ENCODE results near the gene PHF13.

The PHF13 gene

DNA sequence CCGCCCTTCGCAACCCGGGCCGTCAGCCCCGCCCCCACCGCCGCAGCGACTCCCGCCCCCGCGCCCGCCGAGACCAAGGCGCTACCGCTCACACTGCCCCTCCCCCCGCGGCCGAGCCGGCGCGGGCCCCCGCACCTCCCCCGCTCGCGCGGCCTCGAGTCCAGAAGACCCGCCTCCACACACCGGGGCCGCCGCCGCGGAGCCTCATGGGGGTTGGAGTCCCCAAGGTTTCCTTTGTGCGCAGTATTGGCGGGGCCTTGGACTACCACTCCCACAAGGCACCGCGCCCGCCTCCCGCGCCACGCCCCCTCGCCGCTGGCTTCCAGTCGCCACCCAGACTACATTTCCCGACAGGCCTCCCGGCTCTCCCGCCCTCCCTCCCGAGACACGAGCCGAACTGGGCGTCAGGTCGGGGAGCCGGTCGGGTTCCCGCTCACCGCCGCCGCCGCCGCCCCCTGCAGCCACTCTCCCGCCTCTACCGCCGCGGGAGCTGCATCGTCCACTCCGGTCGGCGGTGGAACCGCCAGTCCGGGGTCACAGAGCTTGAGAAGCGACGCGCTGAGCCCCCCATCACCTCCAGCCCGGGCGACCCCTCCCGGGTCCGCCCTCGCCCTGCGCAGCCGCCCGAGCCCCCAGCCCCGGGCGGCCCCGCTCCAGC, at the start of gene PHF13:
PHF13 (plus strand) TSS at position 371 of the 658 bp plus-strand sequence. CDS start 336 bp downstream, outside the sequence.
- DNase-seq, result peak; percentile 100

DNA sequence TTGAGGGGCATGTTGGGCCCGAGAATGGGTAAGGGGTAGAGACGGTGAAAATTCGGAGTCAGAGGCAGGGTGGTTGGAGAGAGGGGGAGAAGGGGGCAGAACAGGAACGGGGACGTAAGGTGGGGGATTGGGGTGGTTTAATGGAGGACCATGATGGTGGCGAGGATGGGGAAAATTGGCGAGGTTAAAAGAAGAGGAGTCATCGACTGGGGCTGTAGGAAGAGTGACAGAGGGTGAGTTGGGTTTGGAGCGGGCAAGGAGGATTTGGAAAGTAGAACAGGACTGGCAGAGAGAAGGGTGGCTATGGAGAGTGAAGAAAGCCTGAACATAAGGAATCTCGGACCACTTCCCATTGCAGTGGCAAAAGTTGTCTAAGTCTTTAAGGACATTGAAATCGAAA, 44.5 kb upstream of the PHF13 start:
- no peak for DNase-seq

DNA sequence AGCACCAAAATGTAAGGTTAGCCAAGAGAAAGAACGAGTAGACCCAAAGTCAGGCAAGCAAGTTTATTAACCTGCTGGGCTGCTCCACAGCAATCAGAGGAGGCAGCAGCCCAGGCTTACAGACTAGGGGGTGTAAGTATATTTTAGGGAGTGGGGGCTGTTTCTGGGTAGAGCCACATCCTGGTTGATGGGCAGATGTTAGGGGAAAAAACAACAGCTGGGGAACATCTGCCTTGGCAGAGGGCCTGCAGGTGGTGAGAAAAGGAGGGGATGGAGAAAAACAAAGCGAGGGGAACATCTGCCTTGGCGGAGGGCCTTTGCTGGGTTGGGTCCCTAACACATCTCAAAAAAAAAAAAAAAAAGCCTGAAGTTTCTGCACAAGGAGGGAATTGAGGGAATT, 43.4 kb upstream of the PHF13 start:
- DNase-seq, result no peak

DNA sequence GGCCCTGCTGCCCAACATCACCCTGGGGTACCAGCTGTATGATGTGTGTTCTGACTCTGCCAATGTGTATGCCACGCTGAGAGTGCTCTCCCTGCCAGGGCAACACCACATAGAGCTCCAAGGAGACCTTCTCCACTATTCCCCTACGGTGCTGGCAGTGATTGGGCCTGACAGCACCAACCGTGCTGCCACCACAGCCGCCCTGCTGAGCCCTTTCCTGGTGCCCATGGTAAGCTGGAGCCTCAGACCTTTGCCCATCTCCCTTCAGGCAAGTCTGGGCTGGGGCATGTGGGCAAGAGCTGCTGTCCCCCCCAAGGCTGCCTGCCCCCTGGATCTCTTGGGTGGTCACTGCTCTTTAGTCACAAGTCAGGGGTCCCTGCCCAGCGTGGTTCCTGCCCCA, 42.5 kb upstream of the PHF13 start:
- no peak for DNase-seq

DNA sequence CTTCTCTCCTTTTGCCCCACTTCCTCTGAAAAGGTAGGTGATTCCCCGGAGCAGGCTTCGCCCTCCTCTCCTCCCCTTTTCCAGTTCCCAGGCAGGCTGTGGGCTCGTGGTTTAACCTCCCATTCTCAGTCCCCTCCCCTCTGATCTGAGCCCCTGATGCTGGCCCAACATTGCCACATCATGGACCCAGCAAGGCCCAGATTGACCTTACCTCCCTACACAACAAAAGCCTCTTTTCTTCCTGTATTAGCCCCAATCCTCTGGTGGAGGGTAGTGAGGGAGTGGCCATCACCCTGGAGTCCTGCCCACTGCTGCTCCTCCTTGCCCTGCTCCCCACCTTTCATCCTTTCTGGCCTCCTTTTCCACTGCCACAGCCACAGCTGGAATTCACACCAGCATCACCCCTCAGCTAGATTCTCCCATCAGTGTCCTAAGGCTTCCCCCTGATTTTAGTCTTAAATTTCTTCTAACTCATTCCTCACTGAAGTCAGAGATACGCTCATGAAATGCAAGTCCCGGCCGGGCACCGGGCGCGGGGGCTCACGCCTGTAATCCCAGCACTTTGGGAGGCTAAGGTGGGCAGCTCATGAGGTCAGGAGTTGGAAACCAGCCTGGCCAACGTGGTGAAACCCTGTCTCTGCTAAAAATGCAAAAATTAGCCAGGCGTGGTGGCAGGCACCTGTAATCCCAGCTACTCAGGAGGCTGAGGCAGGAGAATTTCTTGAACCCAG, 40.7 kb upstream of the PHF13 start:
- no peak for DNase-seq

DNA sequence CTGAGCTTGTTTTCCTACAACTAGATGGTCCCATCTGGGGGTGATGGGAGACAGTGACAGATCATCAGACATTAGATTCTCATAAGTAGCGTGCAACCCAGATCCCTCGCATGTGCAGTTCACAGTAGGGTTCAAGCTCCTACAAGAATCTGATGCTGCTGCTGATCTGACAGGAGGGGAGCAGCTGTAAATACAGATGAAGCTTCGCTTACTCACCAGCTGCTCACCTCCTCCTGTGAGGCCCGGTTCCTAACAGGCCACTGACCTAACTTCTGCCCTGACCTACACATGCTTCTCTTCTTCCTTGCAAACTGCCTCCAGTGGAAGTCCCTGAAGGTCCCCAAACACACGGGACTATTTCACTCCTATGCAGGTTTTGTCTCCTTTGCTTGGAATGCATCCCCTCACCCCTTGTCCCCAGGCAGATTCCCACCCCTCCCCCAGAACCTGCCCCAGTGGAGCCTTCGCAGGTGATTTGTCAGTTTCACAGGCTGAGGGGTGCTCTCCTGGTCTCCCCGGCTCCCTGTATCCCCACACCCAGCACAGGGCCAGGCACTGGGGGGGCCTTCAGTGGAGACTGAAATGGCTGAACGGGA, 39.4 kb upstream of the PHF13 start:
- DNase-seq, result no peak

DNA sequence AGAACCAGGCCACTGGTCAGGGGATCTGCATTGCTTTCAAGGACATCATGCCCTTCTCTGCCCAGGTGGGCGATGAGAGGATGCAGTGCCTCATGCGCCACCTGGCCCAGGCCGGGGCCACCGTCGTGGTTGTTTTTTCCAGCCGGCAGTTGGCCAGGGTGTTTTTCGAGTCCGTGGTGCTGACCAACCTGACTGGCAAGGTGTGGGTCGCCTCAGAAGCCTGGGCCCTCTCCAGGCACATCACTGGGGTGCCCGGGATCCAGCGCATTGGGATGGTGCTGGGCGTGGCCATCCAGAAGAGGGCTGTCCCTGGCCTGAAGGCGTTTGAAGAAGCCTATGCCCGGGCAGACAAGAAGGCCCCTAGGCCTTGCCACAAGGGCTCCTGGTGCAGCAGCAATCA, 38.7 kb upstream of the PHF13 start:
- DNase-seq, result no peak

DNA sequence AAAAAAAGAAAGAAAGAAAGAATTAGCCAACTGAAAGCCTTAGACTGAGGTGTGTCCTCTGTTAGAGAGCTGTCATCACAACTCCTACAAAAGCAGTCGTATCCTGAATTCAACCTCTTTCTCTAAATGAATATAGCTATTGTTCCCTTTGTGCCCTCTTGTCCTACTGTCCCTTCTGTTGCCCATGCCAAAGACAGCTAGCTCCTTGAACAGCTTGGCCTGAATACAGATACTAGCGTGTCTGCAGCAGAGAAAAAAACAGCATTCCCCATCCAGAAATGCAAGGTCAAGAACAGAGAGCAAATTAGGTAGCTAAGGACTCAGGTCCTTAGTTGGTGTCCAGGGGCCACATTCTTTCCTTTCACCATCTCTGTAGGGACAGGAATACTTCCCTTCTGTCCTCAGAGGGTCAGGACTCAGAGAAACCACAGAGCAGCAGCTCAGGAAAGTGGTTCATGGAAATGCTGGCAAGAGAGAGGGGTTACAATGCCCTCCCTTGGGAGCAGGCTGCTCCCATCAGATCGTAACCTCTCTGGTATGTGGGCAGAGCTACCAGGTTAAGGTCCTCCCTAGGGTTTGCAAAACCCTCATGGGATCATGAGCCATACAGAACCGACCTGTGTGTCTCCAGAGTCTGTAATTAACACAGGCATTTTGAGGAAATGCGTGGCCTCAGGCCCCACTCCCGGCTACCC, 35.6 kb upstream of the PHF13 start:
- DNase-seq, result no peak

DNA sequence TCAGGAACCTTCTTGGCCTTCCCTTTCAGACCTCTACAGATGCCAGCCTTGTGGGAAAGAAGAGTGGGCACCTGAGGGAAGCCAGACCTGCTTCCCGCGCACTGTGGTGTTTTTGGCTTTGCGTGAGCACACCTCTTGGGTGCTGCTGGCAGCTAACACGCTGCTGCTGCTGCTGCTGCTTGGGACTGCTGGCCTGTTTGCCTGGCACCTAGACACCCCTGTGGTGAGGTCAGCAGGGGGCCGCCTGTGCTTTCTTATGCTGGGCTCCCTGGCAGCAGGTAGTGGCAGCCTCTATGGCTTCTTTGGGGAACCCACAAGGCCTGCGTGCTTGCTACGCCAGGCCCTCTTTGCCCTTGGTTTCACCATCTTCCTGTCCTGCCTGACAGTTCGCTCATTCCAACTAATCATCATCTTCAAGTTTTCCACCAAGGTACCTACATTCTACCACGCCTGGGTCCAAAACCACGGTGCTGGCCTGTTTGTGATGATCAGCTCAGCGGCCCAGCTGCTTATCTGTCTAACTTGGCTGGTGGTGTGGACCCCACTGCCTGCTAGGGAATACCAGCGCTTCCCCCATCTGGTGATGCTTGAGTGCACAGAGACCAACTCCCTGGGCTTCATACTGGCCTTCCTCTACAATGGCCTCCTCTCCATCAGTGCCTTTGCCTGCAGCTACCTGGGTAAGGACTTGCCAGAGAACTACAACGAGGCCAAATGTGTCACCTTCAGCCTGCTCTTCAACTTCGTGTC, 34.7 kb upstream of the PHF13 start:
- no peak for DNase-seq

DNA sequence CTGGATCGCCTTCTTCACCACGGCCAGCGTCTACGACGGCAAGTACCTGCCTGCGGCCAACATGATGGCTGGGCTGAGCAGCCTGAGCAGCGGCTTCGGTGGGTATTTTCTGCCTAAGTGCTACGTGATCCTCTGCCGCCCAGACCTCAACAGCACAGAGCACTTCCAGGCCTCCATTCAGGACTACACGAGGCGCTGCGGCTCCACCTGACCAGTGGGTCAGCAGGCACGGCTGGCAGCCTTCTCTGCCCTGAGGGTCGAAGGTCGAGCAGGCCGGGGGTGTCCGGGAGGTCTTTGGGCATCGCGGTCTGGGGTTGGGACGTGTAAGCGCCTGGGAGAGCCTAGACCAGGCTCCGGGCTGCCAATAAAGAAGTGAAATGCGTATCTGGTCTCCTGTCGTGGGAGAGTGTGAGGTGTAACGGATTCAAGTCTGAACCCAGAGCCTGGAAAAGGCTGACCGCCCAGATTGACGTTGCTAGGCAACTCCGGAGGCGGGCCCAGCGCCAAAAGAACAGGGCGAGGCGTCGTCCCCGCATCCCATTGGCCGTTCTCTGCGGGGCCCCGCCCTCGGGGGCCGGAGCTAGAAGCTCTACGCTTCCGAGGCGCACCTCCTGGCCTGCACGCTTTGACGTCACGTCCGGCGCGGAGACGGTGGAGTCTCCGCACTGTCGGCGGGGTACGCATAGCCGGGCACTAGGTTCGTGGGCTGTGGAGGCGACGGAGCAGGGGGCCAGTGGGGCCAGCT, 34.0 kb upstream of the PHF13 start, which contains the start of gene ZBTB48:
ZBTB48 (plus strand) TSS at position 621 of the 745 bp plus-strand sequence. CDS start 616 bp downstream, outside the sequence.
- DNase-seq, result peak; percentile 100

DNA sequence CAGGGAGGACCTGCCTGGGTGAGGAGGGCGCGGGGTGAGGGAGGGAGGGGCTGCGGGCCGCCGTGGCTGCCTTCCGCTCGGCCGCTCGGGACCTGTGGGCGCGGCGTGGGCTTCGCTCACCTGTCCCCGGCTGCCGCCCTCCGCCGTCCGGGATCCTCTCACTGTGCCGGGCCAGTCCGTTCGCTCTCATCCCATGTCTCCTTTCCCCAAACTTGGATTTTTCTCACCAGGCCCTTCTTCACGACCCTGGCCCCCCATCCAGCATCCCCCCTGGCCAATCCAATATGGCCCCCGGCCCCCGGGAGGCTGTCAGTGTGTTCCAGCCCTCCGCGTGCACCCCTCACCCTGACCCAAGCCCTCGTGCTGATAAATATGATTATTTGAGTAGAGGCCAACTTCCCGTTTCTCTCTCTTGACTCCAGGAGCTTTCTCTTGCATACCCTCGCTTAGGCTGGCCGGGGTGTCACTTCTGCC, 33.4 kb upstream of the PHF13 start:
- no peak for DNase-seq

DNA sequence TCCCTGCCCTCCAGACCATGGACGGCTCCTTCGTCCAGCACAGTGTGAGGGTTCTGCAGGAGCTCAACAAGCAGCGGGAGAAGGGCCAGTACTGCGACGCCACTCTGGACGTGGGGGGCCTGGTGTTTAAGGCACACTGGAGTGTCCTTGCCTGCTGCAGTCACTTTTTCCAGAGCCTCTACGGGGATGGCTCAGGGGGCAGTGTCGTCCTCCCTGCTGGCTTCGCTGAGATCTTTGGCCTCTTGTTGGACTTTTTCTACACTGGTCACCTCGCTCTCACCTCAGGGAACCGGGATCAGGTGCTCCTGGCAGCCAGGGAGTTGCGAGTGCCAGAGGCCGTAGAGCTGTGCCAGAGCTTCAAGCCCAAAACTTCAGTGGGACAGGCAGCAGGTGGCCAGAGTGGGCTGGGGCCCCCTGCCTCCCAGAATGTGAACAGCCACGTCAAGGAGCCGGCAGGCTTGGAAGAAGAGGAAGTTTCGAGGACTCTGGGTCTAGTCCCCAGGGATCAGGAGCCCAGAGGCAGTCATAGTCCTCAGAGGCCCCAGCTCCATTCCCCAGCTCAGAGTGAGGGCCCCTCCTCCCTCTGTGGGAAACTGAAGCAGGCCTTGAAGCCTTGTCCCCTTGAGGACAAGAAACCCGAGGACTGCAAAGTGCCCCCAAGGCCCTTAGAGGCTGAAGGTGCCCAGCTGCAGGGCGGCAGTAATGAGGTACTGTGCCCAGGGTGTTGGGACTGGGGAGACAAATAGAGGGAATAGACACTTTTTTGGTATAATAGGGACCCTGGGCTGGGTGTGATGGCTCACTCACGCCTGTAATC, 32.7 kb upstream of the PHF13 start:
- DNase-seq, result no peak

DNA sequence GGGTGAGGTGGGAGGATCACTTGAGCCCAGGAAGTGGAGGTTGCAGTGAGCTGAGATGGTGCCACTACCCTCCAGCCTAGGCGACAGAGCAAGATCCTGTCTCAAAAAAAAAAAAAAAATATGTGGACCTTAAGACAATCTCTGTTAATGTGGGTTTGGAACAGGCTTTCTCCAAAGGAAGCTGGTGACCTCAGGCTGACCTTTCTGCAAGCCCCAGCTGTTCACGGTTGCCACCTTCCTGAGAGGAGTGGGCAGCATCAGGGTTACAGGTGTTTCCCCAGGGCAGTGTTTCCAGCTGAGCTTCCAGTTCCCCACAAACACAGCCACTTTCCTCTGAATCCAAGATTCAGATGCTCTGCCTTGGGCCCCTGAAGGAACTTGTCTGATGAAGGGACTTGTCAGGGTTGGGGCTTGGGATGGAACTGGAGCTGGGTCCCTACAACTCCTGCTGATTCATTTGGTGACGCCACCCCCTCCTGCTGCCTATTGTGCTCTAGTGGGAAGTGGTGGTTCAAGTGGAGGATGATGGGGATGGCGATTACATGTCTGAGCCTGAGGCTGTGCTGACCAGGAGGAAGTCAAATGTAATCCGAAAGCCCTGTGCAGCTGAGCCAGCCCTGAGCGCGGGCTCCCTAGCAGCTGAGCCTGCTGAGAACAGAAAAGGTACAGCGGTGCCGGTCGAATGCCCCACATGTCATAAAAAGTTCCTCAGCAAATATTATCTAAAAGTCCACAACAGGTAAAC, 31.8 kb upstream of the PHF13 start:
- DNase-seq, result no peak

DNA sequence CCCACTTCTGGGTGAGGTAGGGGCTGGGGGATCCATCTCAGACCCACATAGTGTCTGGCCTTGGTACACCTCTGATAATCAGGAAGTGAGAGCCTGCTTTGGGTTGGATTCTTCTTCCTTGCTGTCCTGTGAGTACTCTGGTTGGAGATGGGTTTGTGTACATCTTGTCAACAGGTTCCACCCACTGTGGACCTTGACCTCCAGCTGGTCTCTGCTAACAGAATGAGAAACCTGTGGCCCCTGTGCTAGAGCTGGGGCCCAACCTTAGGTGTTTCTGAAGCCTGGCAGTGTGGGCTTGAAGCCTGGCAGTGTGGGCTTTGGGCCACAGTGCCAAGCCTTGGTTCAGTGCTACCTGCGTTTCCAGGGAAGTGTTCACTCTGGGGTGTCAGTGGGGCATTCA, 31.2 kb upstream of the PHF13 start:
- no peak for DNase-seq

DNA sequence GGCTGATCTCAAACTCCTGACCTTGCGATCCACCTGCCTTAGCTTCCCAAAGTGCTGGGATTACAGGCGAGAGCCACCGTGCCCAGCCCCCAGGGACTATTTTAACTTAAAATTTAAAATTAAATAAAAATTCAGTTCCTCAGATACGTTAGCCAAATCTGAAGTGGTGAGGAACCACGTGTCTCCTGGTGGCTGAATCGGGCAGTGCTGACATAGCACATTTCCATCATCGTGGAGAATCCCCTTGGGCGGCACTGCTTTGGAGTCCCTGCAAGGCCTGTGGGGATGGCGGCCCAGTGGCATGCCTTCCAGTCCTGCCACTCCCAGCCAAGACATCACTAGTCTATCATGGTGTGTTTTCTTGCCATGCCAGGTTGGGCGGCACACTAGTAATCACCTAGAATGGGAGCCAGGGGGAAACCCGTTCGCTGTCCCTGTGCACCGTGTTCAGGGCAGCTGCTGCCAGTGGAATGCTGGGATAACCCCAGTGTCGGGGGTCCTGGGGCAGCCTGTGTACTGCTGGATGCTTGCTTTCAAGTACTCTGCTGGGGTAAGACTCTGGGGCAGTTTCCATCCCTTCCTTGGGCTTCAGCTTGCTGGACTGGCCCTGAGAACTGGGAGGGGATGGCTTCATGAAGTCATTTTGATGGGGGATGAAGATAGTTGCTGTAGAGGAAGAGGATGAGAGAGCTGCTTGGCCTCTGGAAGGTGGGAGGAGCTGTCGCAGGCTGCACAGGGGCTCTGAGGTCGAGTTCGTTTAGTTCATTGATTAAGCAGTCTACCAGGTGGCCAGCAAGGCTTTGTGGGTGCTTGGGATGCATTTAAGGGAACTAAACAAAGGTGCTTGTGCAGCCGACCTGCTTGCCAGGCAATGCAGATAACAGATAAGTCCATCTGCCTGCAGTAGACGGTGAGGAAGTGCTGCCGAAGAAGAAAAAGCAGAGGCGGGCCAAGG, 29.1 kb upstream of the PHF13 start:
- DNase-seq, result no peak

DNA sequence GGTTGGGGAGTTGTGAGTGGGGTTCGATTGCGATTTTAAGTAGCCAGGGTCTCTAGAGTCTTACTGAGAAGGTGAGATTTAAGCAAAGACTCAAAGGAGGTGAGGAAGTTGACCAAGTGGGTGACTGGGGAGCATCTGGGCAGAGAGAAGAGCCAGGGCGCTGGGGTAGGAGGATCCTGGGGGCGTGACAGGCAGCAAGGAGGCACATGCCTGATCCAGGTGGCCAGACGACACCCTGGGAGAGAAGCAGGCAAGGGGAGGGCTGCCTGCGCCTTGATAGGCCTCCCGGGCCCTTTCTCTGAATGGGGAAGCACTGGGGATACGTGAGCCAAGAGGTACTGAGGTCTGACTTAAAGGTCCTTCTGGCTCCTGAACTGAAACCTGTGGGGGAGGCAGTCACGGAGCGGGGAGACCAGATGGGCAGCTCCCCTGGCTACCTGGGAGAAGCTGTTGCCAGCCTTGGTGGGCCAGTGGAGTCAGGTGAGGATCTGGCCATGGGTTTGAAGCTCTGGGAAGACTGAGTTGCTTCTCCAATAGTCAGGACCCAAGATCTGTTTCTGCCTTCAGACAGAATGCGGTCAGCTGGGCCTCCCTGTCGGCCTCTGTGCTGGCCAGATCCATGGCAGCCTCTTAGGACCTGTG, 28.3 kb upstream of the PHF13 start:
- DNase-seq, result no peak

DNA sequence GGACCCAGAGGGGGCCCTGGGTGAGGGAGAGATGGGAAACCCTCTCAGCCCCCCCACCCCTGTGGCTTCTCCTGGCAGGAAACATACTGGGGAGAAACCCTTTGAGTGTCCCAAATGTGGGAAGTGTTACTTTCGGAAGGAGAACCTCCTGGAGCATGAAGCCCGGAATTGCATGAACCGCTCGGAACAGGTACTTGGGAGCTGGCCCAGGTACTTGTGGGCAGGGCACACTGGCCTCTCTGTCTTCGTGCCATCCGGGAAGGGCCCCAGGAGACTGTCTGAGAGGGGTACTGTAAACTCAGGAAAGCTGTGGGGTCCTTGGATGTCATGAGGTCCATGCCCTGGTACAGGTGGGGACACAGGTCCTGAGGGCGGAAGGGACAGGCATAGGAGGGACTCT, 27.7 kb upstream of the PHF13 start:
- no peak for DNase-seq

DNA sequence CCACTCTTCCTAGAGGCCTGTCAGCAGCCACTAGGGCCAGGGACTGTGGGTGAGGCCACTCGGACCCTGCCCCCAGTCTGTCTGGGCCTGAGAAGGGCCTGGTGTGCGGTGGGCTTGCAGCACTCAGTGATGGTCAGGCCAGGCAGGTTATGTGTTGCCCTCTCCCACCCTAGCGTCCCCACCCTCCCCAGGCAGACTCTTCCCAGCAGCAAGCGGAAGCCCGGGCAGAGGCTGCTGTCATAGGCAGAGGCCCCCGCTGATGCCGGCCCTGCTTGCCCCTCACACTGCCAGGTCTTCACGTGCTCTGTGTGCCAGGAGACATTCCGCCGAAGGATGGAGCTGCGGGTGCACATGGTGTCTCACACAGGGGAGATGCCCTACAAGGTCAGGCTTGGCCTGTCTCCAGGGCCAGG, 27.1 kb upstream of the PHF13 start:
- DNase-seq, result no peak
